ENCODE results near the gene AGK.
A peak's percentile ranks its signal among the peaks of the same experiment; 100 is the strongest.

Gene AGK

DNA sequence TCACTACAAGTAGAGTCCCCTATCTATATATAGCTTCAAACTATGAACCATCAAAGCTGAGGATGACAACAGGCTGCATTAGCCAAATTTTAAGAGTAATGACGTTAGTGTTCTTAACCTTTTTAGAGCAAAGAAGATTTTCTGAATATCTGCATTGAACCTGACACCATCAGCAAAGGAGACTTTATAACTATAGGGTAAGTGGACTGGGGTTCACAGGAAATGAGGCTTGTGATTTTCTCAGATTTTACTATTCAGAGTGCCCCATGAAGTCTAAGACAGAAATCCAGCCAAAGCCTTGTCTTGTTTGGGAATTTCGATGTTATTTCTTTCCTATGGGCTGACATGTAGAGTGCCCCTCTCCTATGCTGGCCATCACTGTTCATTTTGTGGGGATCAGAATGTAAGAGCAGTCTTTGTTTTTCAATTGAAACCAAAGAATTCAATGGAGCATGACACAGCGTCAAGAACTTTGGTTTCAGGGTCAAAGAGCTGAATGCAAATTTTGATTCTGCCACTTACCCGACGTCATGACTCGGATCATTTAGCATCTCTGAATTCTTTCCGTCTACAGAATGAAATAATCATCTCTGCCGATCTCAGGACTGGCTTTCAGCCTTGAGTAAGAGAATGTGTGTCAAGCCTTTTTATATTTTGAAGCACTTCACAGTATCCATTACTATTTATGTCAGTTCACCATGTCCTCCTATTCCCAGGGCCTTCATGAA lies 98.1 kb downstream of the AGK start:
- DNase-seq, result no peak

DNA sequence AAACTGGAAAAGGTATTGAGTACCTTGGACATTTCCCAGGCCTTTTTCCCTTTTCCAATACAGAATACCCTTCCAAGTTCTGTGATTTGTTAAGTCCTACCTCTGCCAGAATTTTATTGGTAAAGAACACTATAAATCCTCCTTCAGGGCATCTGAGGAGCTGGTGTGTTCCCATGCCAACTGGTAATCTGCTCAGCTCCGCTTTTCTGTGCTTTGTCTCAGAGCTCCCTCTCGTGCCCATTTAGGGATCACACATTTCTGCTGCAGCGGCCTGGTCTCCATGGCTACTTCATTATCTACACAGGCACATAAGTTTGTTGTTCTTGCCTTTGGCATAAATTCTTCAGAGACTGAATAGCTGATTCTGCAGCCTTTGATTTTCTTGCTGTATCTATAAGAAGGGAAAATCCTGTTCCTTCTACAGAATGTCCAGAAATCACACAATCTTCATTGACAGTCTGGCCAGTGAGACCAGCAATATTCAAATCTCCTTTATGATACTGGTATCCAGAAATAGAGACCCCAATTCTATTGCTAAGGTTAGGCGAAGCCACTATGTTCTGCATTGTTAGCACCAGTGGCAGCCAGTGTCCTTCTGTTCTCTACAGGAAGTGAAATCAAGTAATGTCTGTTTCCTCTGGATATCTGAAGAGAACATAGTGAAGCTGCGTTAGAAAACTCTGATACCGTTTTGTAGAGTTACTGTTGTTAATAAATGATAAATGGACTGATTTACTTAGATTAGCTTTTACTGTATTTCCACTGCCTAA lies 98.8 kb downstream of the AGK start:
- DNase-seq, result no peak

DNA sequence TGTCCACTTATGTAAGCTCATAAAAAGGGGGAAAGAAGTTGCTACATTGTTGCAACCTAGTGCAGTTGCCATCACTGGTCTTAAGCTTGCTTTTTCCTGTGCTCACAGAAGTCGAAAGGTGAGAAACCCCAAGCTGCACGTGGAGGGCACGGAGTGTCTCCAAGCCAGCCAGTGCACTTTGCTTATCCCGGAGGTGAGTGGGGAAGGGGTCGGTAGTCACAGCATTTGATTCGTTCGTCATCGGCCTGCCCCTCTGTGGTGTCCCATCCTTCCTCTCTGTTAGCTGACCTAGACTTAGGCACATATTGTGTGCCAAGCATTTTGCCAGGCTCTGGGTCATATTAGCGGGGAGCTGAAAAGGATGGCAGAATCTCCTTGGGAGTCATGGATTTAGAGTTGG lies 100.2 kb downstream of the AGK start:
- no peak for DNase-seq

DNA sequence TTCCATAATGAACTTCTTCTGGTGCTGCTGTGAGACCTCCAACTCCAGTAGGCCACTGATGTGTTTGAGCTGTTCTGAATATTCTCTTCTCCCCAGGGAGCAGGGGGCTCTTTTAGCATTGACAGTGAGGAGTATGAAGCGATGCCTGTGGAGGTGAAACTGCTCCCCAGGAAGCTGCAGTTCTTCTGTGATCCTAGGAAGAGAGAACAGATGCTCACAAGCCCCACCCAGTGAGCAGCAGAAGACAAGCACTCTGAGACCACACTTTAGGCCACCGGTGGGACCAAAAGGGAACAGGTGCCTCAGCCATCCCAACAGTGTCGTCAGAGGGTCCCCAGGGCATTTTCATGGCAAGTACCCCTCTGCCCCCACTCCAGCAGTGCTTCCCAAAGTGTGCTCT lies 101.5 kb downstream of the AGK start:
- DNase-seq, result no peak

DNA sequence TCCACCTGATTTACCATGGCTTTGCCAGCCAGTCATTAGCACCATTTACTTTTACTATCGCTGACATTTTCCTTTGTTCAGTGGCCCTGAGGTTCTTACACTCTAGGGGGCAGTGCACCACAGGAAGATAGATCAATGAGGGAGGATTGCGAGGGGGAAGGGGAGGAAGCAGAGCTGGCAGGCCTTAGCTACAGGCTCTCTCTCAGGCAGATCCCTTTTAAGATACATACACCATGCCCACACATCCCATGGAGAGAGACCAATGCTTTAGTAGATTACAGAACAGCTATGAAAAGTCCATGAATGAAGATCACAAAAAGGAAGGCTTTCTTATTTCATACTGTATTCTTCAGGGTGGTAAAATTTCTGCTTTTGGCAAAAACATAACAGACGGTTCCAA lies 103.3 kb downstream of the AGK start:
- peak; percentile 52 to 53 for DNase-seq

DNA sequence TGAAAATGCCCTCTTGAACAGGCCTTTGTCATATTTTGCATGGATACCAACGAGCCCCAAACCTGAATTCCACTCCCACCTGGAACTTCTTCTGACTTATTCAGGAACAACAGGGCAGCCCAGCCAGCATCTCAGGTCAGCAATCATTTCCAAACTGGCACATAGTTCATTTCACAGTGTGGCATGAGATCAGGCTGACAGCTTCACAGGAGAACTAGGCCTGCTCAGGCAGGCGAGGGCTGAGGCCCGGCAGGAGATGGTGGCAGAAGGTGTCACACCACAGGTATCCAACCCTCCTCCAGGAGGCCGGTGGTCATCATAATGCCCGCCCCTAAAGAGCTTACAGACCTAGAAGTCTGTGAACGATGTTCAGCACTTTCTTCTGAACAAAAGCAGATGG lies 108.3 kb downstream of the AGK start:
- DNase-seq, result no peak

DNA sequence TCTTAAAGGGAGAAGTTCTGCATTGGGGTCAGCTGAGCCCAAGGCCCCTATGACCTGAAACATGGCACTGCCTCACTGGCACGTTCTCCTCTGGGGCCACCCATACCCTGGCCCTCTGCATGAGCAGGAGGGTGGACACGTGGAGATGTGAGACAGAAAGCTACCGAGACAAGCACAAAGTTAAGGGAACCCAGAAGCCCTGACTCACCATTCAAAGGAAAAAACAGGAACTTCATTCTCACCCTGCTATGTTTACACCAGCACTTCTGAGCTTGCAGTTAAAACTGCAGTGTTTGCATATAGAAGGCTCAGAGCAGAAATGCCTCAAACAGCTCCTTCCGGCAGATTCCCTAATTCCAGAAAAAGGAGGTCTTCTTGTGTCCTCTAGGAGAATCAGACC lies 109.0 kb downstream of the AGK start:
- no peak for DNase-seq

DNA sequence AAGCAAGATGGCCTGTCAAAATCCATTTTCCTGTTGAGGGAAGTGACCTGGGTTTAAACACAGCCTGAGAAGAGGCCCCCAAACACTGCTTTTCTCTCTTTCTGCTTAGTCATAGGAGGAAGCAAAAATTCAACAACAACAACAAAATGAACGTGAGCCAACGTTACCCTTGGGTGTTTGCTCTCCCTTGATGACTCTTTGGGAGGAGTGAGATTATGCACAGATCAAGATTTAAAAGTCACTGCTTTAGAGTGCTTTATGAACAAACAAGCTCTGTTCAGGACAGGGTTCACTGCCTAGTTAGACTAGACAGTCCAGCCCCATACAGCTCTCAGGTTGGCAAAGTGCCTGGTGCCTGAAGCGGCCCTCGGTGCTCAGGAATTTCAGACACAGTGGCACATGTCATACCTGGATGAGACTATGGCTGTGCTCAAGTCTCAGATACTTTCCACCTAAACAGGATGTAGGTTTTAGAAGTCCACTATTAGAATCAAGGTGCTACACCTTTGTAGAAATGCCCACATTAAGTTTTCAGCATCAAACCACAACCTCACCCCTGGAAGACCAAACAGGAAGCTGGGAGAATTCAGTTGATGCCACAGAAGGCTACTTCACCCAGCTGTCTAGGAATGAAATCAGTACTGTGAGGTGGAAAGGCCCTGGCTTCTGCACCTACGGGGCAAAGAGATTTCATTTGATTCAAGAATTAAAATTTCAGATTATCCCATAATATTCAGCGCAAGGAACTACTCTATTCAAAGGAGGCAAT lies 112.1 kb downstream of the AGK start:
- no peak for DNase-seq

DNA sequence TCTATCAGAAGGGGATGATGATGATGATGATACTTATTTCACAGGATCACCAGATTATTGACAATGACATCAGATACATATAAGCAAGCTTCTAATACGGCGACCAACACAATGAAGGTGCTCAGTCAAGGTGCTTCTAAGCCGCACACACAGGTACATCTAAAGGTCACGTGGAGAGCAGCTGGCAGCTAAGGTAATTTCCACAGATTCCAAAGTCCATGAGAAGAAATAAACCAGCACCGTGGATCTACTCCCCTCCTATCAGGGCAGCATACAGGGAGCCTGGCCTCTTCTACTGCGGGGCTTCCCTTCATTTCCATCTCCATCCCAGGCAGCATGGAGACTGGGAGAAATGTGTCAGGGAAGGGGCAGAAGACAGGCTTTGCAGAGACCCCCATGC lies 113.2 kb downstream of the AGK start:
- no peak for DNase-seq

DNA sequence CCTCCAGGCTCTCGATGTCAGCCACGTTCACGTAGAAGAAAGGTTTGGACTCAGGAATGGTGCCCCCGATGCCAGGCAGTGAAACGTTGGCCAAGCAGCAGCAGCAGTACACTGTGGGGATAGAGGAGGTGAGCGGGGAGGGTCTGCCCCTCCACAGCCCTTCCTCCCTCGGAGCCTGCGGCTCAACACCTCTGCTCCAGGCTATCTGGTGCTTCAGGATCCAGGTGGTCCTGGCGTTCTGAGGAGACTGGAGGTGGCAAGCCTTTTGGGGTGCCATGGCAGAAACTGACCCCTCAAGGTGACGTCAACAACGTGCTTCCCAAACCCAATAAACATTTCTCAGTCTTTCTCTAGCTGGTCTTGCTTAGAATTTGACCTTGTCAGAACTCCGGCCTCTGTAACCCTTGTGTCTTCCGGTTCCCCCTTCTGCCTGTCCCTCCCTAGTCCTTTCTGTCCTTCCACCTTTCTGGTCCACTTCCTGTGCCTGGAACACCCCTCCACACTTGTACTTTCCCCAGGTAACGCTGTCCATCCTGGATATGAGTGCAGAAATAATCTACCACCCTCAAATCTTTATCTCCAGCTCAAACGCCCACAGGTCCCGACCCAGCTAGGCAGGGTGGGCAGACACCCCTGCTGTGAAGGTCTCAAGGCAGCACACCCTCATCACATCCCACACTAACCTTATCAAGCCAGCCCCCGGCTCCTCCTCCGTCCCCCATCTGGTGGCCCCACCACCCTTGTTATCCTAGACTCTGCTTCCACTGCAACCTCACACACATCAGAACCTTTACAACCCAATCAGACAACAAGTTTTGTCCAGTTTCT lies 114.2 kb downstream of the AGK start:
- no peak for DNase-seq

DNA sequence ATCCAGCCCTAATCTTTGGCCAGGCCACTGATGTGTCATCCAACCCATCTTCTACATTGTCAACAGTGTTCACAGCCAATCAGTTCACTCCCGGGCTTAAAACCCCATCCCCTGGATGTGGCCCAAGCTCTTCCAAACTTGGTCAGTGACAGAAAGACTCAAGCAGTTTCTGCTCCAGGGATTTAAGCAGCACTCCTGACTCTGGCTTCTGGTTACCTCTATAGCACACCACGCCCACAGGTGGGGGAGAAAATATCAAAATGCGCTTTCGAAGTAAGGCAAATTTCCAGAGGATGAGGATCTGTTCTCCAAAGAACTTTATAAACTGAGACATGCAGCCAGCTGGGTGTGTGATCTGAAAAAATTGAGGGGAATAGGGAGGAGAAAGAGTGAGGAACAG lies 114.9 kb downstream of the AGK start:
- DNase-seq, result no peak

DNA sequence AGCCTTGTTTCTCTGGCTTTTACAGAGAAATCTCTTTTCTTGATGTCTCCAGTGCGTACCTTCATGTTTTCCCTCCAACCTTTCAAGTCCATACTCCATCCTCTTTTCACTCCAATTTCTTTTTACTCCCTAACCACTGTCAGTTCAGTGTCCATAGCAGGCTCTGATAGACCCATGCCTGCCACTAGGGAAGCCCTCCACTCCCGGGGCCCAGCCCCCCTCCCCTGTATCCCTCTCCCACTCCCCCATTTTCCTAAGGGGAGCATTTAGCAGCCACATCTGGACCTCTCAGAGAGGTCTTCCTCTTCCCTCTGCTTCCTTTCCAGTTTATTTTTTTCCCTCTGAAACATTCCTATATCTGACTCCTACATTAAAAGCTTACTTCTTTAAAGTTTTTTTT lies 117.6 kb downstream of the AGK start:
- no peak for DNase-seq

DNA sequence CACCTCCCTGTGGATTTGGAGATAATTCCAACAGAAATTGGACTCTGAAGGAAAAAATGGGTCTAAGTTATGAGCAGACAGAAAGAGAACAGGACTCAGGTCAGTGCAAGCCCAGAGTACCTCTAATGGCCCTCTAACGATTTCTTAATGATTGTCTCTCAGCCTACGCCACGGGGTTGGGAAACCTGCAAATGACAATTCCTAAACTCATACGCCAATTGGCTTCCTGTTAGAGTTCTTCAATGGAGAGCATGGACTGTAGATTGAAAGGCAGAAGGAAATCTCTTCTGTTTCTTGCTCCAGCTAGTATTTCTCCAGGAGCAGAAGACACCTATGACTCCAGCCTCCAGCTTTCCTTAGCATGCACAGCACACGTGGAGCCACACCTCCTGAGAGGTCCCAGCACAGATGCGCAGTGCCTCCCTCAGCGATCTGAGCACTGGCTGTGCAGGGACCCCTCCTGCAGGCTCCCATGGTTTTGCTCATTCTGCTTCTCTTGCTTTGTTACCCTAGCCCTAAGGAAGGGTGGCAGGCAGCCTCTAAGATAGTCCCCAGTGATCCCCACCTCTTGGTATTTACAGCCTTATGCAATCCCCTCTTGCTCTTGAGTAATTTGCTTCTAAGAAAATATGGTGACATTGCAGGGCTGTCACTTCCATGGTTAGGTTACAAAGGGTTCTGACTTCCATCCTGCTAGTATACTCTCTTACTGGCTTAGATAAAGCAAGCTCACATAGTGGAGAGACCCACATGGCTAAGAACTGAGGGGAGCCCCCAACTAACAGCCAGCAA lies 120.7 kb downstream of the AGK start:
- DNase-seq, result no peak

DNA sequence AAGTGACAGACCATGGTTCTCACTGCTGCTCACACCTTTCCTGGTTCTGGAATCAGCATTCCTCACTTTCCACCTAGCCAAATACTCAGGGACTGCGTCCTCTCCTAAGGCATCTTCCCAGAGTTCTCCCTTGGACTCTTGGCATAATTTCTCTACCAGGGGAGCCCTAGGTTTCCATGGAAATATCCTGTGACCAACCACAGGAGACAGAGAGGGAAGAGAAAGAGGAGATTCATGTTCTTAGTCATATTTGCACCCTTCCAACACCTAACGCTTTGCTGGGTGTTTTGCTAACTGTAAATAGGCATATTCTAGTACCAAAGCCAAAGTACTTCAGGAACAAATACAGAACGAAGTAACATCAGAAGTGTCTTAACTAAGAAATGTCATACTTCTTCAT lies 122.1 kb downstream of the AGK start:
- no peak for DNase-seq

DNA sequence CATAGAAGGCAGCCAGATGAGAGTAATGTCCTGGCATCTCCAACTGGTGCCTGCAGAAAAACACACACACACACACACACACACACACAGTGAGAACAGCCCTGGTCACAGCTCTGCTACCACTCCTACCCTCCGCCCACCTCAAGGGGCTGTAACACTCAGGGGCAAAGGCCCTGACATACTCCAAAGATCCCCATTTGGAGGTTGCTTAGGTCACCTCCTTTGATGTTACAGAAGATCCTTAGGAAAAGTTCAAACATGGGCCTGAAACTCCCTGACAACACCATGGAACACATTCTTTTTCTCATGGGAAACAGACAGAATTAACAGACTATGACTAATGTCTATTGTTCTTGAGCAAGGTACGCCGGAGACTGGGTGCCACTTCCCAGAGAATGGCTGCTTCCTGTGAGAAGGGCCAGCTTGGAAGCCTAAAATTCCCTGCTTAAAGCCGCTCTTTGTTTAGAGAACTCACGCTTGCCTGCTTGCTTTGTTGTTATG lies 123.0 kb downstream of the AGK start:
- DNase-seq, result no peak

DNA sequence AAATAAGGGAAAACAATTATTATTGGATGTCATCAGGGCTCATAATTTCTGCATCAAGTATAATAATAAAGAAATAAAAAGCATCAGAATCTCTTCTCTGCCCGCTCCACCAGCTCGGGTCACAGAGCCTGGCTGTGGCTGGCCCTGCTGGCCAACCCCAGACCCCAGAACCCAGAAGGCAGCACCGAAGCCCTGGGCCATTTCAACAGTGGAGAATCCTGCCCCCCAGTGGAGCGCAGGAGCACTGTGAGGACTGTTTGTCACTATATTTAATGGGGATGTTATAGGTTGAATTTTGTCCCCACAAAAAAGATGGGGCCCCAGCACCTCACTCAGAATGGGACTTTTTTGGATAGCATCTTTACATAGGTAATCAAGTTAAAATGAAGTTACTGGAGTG lies 123.5 kb downstream of the AGK start:
- no peak for DNase-seq

DNA sequence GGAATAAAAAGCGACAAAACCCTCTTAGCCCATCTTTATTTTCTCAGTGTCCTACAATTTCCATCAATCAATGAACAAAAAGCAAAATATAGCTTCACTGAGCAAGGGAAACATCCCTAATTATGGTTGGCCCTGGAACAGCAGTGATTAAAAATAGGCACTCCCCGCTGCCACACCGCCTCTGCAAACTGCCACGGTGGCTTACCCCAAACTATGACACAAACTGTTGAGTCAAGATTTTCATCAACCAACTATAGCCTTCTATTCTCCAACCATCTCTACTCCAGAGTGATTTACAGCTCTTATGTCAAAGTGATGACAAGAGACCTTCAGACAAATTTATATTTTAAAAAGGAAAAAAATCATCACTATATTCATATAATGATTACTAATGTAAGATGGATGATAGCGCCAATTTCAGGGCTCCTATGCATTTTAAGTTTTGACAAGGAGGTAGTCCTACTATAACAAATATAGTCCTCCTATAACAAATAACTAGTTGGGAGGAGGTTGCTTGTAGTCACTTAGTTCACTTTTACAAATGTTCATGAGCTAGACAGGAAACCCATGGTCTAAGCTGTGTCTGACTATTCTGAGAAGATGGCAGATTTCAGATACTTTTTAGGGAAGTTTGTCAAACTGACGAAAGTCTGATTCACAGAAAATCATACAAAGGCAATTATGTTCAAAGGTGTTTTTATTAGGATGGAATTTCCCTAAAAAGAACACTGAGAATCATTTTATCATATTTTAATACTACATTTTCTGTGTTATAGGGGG lies 124.4 kb downstream of the AGK start:
- DNase-seq, result no peak

DNA sequence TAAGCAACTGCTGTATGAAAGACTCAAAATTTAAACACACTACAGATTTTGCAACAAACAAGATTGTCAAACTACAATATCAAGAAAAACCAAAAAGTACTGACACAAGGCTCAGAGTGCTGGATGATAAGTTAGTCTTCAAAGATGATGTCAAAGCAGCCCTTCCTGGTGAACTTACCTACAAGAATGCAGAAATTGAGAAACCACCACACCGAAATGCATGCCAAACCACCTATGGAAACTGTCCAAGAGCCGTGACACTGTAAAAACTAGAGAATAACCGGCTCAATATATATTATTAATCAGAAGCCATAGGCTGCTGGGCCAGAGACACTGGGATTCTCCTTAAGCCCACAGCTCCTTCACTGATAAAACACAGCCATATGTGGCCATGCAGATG lies 125.4 kb downstream of the AGK start:
- DNase-seq, result no peak

DNA sequence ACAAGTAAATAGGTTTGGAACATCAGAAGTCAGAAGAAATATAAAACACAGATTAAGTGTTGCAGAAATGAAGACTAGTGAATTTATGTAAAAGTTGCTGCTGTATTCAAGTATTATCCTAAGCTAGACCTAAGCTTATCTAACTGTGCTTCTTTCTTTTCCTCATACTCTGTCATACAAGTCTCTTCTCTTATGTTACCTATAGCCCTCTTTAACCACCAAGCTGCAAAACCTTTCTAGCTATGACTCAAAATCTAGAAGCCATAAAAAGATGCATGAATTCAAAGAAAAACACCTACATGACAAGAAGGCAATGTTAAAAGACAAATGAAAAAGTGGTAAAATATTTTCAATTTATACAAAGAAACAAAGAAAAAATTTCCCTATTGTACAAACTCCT lies 127.8 kb downstream of the AGK start:
- DNase-seq, result no peak

DNA sequence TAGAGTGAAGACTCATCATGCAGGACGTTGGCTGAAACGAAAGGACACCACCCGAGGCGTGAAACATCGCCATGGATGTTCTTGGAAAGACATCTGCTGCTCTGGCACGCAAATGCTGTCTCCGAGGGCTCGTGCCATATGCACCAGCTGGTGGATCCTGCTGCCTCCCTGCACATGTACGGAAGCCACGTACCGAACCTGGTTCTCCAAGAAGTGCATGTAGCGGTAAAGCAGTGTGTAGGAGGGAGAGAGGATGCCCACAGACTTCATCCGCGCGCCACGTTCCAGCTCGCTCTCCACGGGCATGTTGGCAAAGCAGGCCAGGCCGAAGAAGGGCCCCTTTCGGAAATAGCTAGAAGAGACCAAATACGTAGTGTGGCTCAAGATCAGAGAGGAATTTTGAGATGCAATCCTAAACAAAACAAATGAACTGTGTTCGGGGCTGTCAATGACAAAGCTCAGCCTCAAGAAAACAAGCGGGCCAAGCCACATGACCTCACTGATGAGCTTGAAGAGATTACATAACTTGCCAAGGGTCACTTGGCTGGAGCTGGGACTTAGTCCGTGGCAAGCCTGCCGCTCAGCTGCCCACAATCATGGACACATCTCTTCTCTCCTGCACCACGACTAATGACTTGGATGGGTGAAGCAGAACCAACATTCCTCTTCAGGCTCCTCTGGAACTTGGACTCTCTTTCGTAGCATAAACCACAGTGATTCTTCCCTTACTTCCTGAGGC lies 134.2 kb downstream of the AGK start:
- no peak for DNase-seq

Data from activated CD4-positive, alpha-beta T cell treated with anti-CD3 and anti-CD28 coated beads, Interleukin-2, amount 50 U/mL, for 4 hours (primary cell).